ENCODE results near the gene SLC24A4.
"Not testable (repeated sequence)": the region's sequence is repeated elsewhere in the genome, so short reads cannot be mapped to it uniquely, and the experiment has no call there.

The SLC24A4 gene

GRCh38 chr14:92527721-92528120, 204.8 kb downstream of the SLC24A4 start:
- DNase-seq = no peak

- no peak for DNase-seq
Observed at GRCh38 chr14:92528486-92529100, 205.6 kb downstream of the SLC24A4 start.

DNA sequence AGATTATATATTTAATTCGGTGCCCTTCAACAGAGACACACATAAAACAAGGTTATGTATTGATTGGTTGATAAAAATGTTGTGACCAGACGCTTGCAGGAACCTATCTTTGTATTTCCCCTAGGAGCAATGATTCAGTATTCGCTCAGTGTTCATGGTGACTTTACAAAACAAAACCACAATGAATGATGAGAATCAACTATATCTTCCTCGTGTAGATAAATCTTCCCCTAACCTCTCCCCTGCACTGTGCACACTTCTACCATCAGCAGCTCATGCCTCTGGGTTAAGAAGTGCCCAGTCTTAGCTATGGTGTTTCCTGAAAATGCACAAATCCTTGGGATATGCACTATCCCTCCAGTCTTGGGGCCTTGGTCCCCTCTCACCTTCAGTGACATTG, 206.9 kb downstream of the SLC24A4 start:
- no peak for DNase-seq

- DNase-seq = no peak
Observed at GRCh38 chr14:92531106-92531873, 208.3 kb downstream of the SLC24A4 start.

DNA sequence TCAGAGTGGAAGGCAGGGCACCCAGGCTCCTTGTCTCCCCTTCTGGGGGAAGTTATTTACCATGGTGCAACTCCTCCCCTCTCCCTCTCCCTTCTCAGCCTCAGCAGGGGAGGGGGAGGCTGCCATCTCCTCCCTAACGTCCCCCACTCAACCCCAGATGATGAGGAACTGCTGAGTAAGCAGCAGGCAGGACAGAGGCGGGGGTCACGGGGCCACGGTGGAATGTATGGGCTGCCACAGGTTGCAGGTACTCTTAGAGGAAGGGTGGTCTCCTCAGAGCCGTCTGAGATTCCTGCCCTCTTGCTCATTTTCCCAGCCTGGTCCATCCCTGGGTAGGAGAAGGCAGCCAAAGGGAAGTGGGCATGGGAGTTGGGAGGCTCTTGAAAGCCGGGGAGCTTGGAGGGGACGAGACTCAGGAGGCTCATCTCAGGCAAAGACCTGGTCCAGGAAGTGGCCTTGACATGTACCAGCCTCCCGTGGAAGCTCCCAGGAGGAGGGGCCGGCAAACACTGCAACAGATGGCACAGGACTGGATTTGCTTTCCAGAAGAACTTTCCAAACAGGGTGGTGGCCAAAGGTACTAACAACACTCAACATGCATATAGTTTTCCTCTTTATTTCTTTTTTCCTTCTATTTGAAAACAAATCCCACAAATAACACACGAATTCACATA, 209.7 kb downstream of the SLC24A4 start:
- no peak for DNase-seq

- no peak for DNase-seq
Observed at GRCh38 chr14:92534932-92535643, 212.1 kb downstream of the SLC24A4 start.

DNA sequence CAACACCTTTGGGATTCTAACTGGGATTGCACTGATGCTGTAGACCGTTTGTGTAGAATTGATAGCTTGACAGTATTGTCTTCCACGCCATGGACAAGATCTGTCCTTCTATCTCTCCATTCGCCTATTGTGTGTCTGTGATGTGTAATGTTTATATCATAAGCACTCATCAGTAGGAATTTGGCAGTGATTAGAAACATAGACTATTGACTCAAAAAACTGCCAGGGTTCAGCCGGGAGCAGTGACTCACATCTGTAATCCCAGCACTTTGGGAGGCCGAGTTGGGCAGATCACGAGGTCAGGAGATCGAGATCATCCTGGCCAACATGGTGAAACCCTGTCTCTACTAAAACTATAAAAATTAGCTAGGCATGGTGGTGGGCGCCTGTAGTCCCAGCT, 213.3 kb downstream of the SLC24A4 start:
- not testable (repeated sequence) for DNase-seq

DNA sequence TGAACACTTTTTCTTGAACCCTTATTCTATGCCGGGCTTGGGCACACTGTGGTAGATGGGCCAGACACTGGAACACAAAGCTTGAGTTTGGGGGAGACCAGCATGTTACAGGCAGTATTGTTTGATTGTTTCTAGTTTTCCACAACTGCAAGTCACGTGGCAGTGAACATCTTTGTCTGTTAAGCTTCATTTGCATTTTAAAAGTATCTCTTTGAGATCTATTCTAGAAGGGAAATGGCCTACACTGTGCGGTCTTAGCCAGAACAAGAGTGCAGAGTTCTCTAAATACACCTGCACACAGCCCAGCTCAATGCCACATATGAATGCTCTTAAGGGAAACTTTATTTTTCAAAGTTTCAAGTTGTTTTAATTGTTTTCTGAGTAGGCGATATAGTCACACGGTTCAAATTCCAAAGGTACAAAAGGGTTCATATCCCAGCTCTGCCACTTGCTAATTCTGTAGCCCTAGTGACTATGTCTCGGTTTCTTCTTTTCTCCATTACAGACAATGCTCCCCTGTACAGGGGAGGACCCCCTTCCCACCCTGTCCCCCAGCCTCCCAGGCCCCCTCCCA, 215.5 kb downstream of the SLC24A4 start:
- no peak for DNase-seq

DNA sequence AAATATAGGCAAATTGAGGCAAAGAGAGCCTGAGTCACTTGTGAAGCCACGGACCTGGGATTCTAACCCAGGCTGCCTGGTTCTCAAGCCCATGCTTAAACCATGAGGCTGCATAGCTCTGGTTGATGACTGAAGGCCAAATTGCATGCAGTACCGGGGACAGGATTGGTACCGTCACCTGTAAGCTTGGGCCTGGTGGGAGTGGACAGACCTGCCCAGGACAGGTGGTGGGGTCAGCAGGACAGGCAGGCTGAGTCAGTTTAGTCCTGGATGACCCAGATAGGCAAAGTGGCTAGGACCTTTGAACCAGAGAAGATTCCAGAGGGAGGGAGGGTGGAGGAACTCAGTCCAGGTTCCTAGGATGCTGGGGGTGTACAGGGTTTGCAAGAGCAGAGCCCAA, 216.5 kb downstream of the SLC24A4 start:
- no peak for DNase-seq

GRCh38 chr14:92539875-92540274, 216.9 kb downstream of the SLC24A4 start:
- no peak for DNase-seq

DNA sequence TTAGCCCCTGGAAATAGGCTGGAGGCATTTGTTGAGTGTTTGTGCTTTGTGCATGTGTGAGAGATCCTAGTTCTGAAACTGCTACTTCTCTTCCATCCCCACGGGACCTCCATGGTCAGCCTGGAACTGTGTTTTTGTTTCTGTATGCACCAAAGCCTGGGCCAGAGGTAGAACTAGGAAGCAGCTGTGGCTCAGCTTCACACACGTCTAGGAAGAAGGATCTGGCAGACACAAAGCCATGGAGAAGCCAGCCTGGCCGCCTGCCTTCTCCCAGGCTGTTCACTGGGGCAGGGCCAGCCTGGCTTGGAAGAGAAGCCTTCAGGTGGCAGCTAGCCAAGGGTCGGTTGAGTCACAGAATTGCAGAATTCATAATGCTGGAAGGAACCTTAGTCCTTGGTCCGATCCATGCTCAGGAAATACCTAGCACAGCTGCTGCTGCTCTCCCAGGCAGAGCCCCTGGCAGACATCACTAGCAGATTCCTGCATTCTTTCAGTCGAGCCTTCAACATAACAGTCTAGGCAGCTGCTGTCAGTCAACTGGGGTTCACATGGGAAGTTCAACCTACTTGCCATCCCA, 217.6 kb downstream of the SLC24A4 start:
- DNase-seq = no peak

DNA sequence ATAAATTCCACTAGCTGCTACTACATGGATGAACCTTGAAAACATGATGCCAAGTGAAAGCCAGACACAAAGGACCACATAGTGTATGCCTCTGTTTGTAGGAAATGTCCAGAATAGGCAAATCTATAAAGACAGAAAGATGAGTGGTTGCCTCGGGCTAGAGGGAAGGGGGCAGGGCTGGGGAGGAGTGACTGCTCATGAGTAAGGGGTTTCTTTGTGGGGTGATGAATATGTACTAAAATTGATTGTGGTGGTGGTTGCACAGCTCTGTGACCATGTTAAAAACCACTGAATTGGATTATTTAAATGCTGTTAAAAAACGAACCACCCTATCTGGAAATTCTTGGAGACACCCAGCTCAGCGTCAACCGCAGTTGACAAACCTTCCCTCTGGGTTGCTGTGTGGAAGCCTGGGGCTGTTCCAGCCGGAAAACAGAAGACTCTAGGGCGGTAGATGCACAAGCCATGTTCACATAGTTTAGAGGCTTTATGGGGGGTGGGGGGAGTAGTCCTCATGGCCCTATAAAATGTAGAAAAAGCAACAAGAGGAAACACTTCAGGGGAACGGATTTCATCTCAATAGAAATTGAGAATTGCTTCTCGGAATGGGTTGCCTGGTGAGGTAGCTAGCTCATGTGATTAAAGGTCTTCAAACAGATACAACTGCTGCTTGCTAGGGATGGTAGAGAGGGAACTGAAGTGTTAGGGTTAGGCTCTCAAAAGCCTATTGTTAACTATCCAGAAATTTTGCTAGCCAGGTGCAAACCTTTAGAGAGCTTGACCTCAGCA, 220.0 kb downstream of the SLC24A4 start:
- no peak for DNase-seq

- DNase-seq = no peak
Observed at GRCh38 chr14:92544051-92544720, 221.2 kb downstream of the SLC24A4 start.

DNA sequence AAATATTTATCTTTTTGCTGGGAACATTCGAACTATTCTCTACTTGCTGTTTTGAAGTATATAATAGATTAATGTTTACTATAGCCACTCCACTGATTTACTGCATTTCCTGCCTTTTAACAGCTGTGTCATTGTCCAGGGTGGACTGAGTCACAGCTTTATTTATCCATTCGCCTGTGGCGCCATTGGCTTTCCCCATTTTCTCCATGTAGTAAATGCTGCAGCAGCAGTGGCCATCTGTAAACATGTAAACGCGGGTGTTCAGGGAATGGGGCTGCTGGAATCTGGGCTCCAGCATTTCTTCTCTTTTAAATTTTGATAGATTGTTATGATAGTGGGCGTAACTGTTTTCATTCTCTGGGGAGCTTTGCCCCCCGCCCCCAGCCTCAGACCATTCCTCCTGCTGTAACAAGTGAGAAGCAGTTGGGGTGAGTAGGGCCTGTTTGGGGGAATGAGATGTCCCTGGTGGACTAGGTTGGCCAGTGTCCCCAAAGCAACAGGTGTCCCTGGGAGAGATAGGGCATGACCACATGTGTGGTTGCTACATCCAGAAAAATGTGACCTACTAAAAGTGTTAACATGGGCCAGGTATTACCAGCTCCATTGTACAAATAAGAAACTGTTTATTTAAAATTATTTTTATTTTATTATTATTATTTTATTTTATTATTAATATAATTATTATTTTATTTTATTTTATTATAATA, 223.5 kb downstream of the SLC24A4 start:
- no peak for DNase-seq

DNA sequence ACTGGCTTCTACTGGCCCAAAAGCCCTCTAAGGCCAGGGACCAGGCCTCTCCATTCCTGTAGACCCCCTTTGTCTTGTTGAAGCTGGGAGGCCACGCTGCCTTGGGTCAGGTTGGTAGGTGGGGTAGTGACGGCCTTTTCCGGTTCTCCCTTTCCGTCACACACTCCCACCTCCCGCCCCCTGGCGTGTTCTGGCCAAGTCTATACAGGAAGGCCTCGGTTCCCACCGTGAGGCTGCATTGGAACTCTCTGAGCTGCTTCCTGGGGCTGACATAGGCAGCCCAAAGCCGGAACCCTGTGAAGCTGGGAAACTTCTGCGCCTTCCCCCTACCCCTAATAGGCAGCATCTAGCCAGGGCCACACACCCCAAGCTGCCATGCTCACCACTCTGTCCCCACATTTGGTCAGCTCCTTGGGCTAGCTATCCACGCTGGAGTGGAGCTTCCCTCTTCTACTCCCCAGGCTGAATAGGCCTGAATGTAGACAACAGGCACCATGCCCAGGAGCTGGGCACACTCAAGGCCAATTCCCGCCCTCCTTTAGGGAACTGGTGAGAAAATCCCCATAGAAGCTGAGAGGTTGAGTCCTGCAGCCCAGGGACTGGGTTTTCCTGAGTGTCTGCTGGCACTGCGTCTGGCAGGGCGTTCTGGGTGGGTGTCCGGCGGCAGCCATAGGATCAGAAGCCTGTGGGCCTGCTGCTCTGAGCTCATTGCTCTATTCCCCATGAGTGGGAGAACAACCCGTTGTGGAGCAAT, 226.3 kb downstream of the SLC24A4 start:
- DNase-seq = no peak

GRCh38 chr14:92549859-92550230, 226.9 kb downstream of the SLC24A4 start:
- no peak for DNase-seq
